ENCODE measurements around the gene PLAC8L1.

Gene PLAC8L1

GRCh38 chr5:146078566-146078965 lies 26.8 kb downstream of the PLAC8L1 start:
- no peak for DNase-seq

- DNase-seq = no peak
Observed at GRCh38 chr5:146076455-146076854, 28.9 kb downstream of the PLAC8L1 start.

- DNase-seq = no peak
Observed at GRCh38 chr5:146076028-146076427, 29.3 kb downstream of the PLAC8L1 start.

- DNase-seq = no peak
Observed at GRCh38 chr5:146073239-146073900, 32.0 kb downstream of the PLAC8L1 start.

- DNase-seq = no peak
Observed at GRCh38 chr5:146072595-146072994, 32.8 kb downstream of the PLAC8L1 start.

- DNase-seq = no peak
Observed at GRCh38 chr5:146071171-146071570, 34.2 kb downstream of the PLAC8L1 start.

- DNase-seq = no peak
Observed at GRCh38 chr5:146070746-146071145, 34.6 kb downstream of the PLAC8L1 start.

- no peak for DNase-seq
Observed at GRCh38 chr5:146069780-146070099, 35.6 kb downstream of the PLAC8L1 start.

- no peak for DNase-seq
Observed at GRCh38 chr5:146068977-146069779, 36.2 kb downstream of the PLAC8L1 start.

GRCh38 chr5:146068206-146068605 lies 37.2 kb downstream of the PLAC8L1 start:
- DNase-seq = no peak

- no peak for DNase-seq
Observed at GRCh38 chr5:146066968-146067367, 38.4 kb downstream of the PLAC8L1 start.

GRCh38 chr5:146060221-146060585 lies 45.2 kb downstream of the PLAC8L1 start:
- DNase-seq = no peak

GRCh38 chr5:146059460-146060220 lies 45.7 kb downstream of the PLAC8L1 start:
- DNase-seq = no peak

GRCh38 chr5:146055432-146055831 lies 49.9 kb downstream of the PLAC8L1 start:
- no peak for DNase-seq

- no peak for DNase-seq
Observed at GRCh38 chr5:146052780-146053179, 52.6 kb downstream of the PLAC8L1 start.

GRCh38 chr5:146051678-146052077 lies 53.7 kb downstream of the PLAC8L1 start:
- DNase-seq = no peak

GRCh38 chr5:146050086-146050485 lies 55.3 kb downstream of the PLAC8L1 start:
- no peak for DNase-seq

- DNase-seq = no peak
Observed at GRCh38 chr5:146049704-146050026, 55.7 kb downstream of the PLAC8L1 start.

GRCh38 chr5:146048994-146049703 lies 56.2 kb downstream of the PLAC8L1 start:
- no peak for DNase-seq

GRCh38 chr5:146047396-146047795 lies 58.0 kb downstream of the PLAC8L1 start:
- DNase-seq = no peak

GRCh38 chr5:146043722-146044121 lies 61.7 kb downstream of the PLAC8L1 start:
- DNase-seq = no peak

- no peak for DNase-seq
Observed at GRCh38 chr5:146042628-146043279, 62.6 kb downstream of the PLAC8L1 start.
